Karpas-422 (cell line): Measurements from ENCODE around the gene CCSER1. TPM values are rescaled to one million over a fixed set of nuclear protein-coding genes. Genes with fewer than 3 reads are reported as not detected.

Source experiments
- DNase-seq: peaks from one replicate; pipeline ENCODE4 v3.0.0-alpha.2; 2015
- H2AFZ ChIP-seq: fragments of 200-600 bp; sonication (generic); 2 replicates; pipeline ENCODE4 v1.6.1; 2014; ENCODE audit warnings: antibody characterized with exemption, low read length, mixed read lengths
- H3K27ac ChIP-seq: fragments of 200-600 bp; sonication (generic); 2 replicates; pipeline ENCODE4 v1.5.1; 2014; ENCODE audit warnings: mild to moderate bottlenecking, low read length, moderate library complexity
- H3K27me3 ChIP-seq: fragments of 200-600 bp; sonication (generic); 2 replicates; pipeline ENCODE4 v1.6.1; 2014; ENCODE audit warnings: low read length, mixed read lengths
- H3K36me3 ChIP-seq: fragments of 200-600 bp; sonication (generic); 2 replicates; pipeline ENCODE4 v1.6.1; 2014; ENCODE audit warnings: low read length, mixed read lengths; ENCODE audit not compliant: insufficient read depth
- H3K4me1 ChIP-seq: fragments of 200-600 bp; sonication (generic); 2 replicates; pipeline ENCODE4 v1.6.1; 2014; ENCODE audit warnings: mild to moderate bottlenecking, low read length, mixed read lengths
- H3K4me2 ChIP-seq: fragments of 200-600 bp; sonication (generic); 2 replicates; pipeline ENCODE4 v1.6.1; 2014; ENCODE audit warnings: low read length, low read depth, mild to moderate bottlenecking; ENCODE audit not compliant: poor library complexity, severe bottlenecking
- H3K4me3 ChIP-seq: fragments of 200-600 bp; sonication (generic); 2 replicates; pipeline ENCODE4 v1.5.1; 2014; ENCODE audit warnings: mild to moderate bottlenecking, antibody characterized with exemption, low read length, mixed read lengths
- H3K79me2 ChIP-seq: fragments of 200-600 bp; sonication (generic); 2 replicates; pipeline ENCODE4 v1.6.1; 2014; ENCODE audit warnings: mild to moderate bottlenecking, low read length, mixed read lengths
- H3K9ac ChIP-seq: fragments of 200-600 bp; sonication (generic); 2 replicates; pipeline ENCODE4 v1.6.0; 2014; ENCODE audit warnings: low read length
- H3K9me2 ChIP-seq: fragments of 200-600 bp; sonication (generic), shearing (Covaris generic); replicated peaks from 2 replicates; pipeline ENCODE4 v1.6.0; 2014; ENCODE audit warnings: mild to moderate bottlenecking, low read length, moderate library complexity; ENCODE audit not compliant: insufficient read depth
- H3K9me3 ChIP-seq: fragments of 300-700, 200-600 bp; sonication (generic); 2 replicates; pipeline ENCODE4 v1.6.1; 2014; ENCODE audit warnings: low read length, mixed read lengths
- H4K20me1 ChIP-seq: fragments of 200-600 bp; sonication (generic); 2 replicates; pipeline ENCODE4 v1.6.1; 2014; ENCODE audit warnings: mild to moderate bottlenecking, antibody characterized with exemption, low read length, low read depth; ENCODE audit not compliant: insufficient read depth
- total RNA-seq: library from RNA; depleted of rRNA; stranded (reverse); fragments of >200 nt; shearing (Covaris generic); gene quantifications from 2 replicates; pipeline ENCODE4 v1.2.3, GENCODE V29; 2014; ENCODE audit warnings: low replicate concordance

Gene CCSER1
- total RNA-seq, 1 experiment from 2014 or later = 3.6 TPM

- DNase-seq = no peak
These were observed 642.1 kb downstream of the CCSER1 start for GRCh38 chr4:90769251-90769650.

GRCh38 chr4:90780193-90780592 lies 653.0 kb downstream of the CCSER1 start:
- Histone ChIP-seq H2AFZ (no peak overlapping the region), H3K9me2 (no peaks in the 10 kb centered on the region), H3K4me2 (no peak overlapping the region), H3K9me3 (peaks cover 3% of the 10 kb centered on the region; the same call in 1 of the 2 replicates), H3K27me3 (no peaks in the 10 kb centered on the region), H3K27ac (no peak overlapping the region), H3K4me1 (no peaks in the 10 kb centered on the region), H3K79me2 (no peaks in the 10 kb centered on the region), H4K20me1 (no peaks in the 10 kb centered on the region), H3K9ac (no peak overlapping the region), H3K36me3 (no peaks in the 10 kb centered on the region), H3K4me3 (no peak overlapping the region)
- no peak for DNase-seq

More at GRCh38 chr4:90769251-90769650, 642.1 kb downstream of the CCSER1 start:
- Histone ChIP-seq H3K9ac (no peak overlapping the region), H3K4me1 (no peaks in the 10 kb centered on the region), H3K4me2 (no peak overlapping the region), H3K36me3 (no peaks in the 10 kb centered on the region), H4K20me1 (no peaks in the 10 kb centered on the region), H3K79me2 (no peaks in the 10 kb centered on the region), H3K9me2 (no peaks in the 10 kb centered on the region), H3K27ac (no peak overlapping the region), H3K27me3 (no peaks in the 10 kb centered on the region), H2AFZ (no peak overlapping the region), H3K4me3 (no peak overlapping the region), H3K9me3 (peaks cover 11% of the 10 kb centered on the region; the same call in 1 of the 2 replicates)

- Histone ChIP-seq H2AFZ (no peak overlapping the region), H4K20me1 (no peaks in the 10 kb centered on the region), H3K79me2 (no peaks in the 10 kb centered on the region), H3K4me3 (no peak overlapping the region), H3K9me3 (no peaks in the 10 kb centered on the region; the same call in none of the 2 replicates), H3K9ac (no peak overlapping the region), H3K27ac (no peak overlapping the region), H3K4me2 (no peak overlapping the region), H3K36me3 (no peaks in the 10 kb centered on the region), H3K9me2 (no peaks in the 10 kb centered on the region), H3K27me3 (no peaks in the 10 kb centered on the region), H3K4me1 (no peaks in the 10 kb centered on the region)
- DNase-seq = no peak
These were observed 659.4 kb downstream of the CCSER1 start for GRCh38 chr4:90786602-90787001.

- 0 out of 2 replicates have a peak, but pooled peaks cover 3% of the 10 kb centered on the region for H3K9me2 ChIP-seq
- H3K9ac ChIP-seq = no peak overlapping the region
- H3K4me2 ChIP-seq = no peak overlapping the region
- H3K27ac ChIP-seq = no peak overlapping the region
- H2AFZ ChIP-seq = no peak overlapping the region
- no peaks in the 10 kb centered on the region for H3K36me3 ChIP-seq
- H3K9me3 ChIP-seq = peaks cover 3% of the 10 kb centered on the region
- no peaks in the 10 kb centered on the region for H3K27me3 ChIP-seq
- no peak overlapping the region for H3K4me3 ChIP-seq
- H4K20me1 ChIP-seq = no peaks in the 10 kb centered on the region
- H3K79me2 ChIP-seq = no peaks in the 10 kb centered on the region
- H3K4me1 ChIP-seq = no peaks in the 10 kb centered on the region
- DNase-seq = no peak
These were observed 665.5 kb downstream of the CCSER1 start for GRCh38 chr4:90792696-90793095.

GRCh38 chr4:90798948-90799347 lies 671.8 kb downstream of the CCSER1 start:
- H3K4me3 ChIP-seq = no peak overlapping the region
- H3K27ac ChIP-seq = no peak overlapping the region
- no peaks in the 10 kb centered on the region for H3K9me2 ChIP-seq
- peaks cover 15% of the 10 kb centered on the region for H3K9me3 ChIP-seq
- H4K20me1 ChIP-seq = no peaks in the 10 kb centered on the region
- no peak overlapping the region for H3K4me2 ChIP-seq
- H3K79me2 ChIP-seq = no peaks in the 10 kb centered on the region
- no peaks in the 10 kb centered on the region for H3K36me3 ChIP-seq
- H3K9ac ChIP-seq = no peak overlapping the region
- no peak for DNase-seq
- no peaks in the 10 kb centered on the region for H3K27me3 ChIP-seq
- no peaks in the 10 kb centered on the region for H3K4me1 ChIP-seq
- no peak overlapping the region for H2AFZ ChIP-seq

GRCh38 chr4:90799895-90800294 lies 672.7 kb downstream of the CCSER1 start:
- Histone ChIP-seq H3K27ac (no peak overlapping the region), H2AFZ (no peak overlapping the region), H3K9ac (no peak overlapping the region), H3K36me3 (no peaks in the 10 kb centered on the region), H3K4me2 (no peak overlapping the region), H3K4me3 (no peak overlapping the region), H3K9me3 (peaks cover 15% of the 10 kb centered on the region), H3K27me3 (no peaks in the 10 kb centered on the region), H4K20me1 (no peaks in the 10 kb centered on the region), H3K9me2 (no peaks in the 10 kb centered on the region), H3K79me2 (no peaks in the 10 kb centered on the region), H3K4me1 (no peaks in the 10 kb centered on the region)
- DNase-seq = no peak

GRCh38 chr4:90815569-90815968 lies 688.4 kb downstream of the CCSER1 start:
- Histone ChIP-seq H3K27me3 (no peaks in the 10 kb centered on the region), H2AFZ (no peak overlapping the region), H3K36me3 (no peaks in the 10 kb centered on the region), H3K9me3 (peaks cover 9% of the 10 kb centered on the region), H3K4me3 (no peak overlapping the region), H3K27ac (no peak overlapping the region), H3K4me2 (no peak overlapping the region), H3K9ac (no peak overlapping the region), H3K9me2 (no peaks in the 10 kb centered on the region), H3K79me2 (no peaks in the 10 kb centered on the region), H4K20me1 (no peaks in the 10 kb centered on the region), H3K4me1 (no peaks in the 10 kb centered on the region)
- no peak for DNase-seq

- no peak overlapping the region for H3K9ac ChIP-seq
- H3K4me1 ChIP-seq = no peaks in the 10 kb centered on the region
- no peak overlapping the region for H3K4me3 ChIP-seq
- no peak for DNase-seq
- no peaks in the 10 kb centered on the region for H3K36me3 ChIP-seq
- peaks cover 9% of the 10 kb centered on the region for H3K9me3 ChIP-seq
- H3K27ac ChIP-seq = no peak overlapping the region
- no peaks in the 10 kb centered on the region for H3K9me2 ChIP-seq
- H3K4me2 ChIP-seq = no peak overlapping the region
- no peaks in the 10 kb centered on the region for H3K27me3 ChIP-seq
- H3K79me2 ChIP-seq = no peaks in the 10 kb centered on the region
- no peak overlapping the region for H2AFZ ChIP-seq
- H4K20me1 ChIP-seq = no peaks in the 10 kb centered on the region
These were observed 689.6 kb downstream of the CCSER1 start for GRCh38 chr4:90816754-90817153.
